ENCODE measurements around the gene REV3L.
A peak's percentile ranks its signal among the peaks of the same experiment; 100 is the strongest.
"Not testable (repeated sequence)": the region's sequence is repeated elsewhere in the genome, so short reads cannot be mapped to it uniquely, and the experiment has no call there.

REV3L gene

DNA sequence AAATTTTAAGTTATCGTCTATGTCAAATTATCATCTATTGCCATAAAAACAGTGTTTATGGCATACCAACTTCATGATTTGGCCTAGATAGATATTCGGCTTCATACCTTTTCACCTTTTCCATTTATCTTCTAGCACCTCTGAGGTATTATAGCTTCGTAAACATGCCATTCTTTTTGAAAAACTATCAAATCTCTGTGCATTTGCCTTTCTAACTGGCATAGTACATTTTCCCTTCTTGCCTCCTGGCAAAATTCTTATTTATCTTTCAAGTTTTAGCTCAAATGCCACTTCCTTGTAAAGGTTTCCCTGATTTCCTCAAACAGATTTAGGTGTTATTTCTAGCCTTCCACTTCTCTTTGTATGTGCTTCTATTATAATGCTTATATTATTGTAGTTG, 7.0 kb upstream of the REV3L start:
- no peak for DNase-seq

DNA sequence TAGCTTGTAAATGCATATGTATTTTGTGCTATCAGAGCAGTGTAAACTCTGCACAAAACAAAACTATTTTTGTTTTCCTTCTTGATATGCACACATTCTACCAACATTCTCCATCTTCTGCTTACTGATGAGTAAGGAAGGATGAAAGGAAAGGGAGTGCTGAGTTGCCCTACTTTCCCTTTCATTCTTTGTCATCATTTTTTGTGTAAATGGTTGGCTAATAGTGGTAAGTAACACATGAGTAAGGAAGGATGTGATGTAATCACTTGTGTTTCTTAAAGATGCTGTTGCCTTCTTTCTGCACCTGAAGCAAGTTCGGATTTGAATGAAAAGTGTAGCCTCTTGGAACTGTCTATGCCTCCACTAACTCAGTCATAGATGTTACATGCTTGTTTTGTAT, 4.6 kb upstream of the REV3L start:
- no peak for DNase-seq

- DNase-seq: peak; percentile 6 to 33
Observed at GRCh38 chr6:111486921-111487320, 3.9 kb upstream of the REV3L start.

DNA sequence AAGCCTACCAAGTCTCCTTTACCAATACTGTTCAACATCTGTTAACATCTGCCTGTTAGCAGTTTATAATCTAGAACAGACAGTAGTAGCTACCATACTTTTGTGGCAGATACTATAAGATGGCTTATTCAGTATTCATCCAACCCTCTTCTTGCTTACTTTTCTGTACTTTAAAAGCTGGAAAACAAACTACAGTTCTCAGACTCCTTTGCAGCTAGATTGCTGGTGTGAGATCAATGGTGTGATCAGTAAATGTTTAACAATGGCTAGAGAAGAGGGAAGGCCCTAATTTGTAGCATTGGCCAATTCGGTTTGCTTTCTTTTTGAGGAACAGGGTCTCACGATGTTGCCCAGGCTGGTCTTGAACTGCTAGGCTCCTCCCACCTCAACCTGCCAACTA, 3.5 kb upstream of the REV3L start:
- no peak for DNase-seq

DNA sequence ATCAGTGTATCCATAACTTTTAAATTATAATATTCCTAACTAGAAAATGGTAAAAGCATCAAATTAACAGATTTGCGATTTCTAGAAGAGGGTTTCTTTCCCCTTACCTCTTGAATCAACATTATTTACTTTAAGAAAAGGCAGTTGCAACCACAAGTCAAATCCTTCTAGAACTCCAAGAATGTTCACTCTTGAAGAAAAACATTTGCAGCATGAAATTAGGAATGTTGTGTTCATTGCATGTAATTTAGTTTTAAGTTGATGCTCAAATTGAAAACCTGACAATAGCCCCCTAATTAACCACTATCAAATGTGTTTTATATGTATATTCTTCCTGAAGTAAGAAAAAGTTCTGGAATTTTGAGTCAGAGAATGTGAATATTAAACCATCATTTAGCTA, 2.3 kb upstream of the REV3L start:
- no peak for DNase-seq

- peak in 1 of 2 experiments; percentile 41 for DNase-seq
Observed at GRCh38 chr6:111484633-111484930, 1.6 kb upstream of the REV3L start.

- peak; percentile 90 to 94 for DNase-seq
Observed at GRCh38 chr6:111483736-111484632, 966 bp upstream of the REV3L start.

DNA sequence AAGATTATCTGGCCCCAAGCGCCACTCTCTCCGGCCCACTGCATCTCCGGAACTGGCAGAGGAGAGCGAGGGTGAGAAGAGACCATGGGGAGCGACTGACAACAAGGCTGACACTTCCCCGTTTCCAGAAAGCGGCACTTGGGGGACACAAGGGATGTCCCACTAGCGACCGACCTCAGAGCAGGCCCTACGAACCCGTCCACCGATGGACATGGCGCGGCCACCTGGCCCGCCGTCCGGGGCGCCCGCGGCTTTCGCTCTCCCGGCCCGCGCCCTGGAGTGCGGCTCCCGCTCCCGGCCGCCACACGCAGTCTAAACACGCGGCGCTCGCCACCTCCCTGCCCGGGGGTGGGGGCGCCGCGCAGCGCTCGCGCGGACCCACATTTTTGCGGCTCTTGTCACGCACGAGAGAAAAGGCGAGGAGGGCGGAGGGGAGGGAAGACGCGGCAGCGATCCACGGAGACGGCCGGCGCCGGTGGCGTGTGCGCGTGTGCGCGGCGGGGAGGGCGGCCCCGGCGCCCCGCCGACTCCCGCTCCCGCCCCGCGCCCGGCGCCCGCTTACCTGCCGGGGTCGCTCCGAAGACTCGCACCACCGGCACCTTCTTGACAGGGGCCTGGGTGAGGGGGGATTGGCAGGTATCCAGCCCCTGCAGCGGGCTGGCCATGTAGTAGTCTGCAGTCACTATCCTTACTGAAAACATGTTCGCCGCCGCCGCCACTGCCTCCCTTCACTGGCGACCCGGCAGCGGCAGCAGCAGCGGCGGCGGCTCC, 645 bp downstream of the REV3L start:
- peak; percentile 46 to 75 for DNase-seq

GRCh38 chr6:111481836-111482187, 1.2 kb downstream of the REV3L start:
- no peak for DNase-seq

GRCh38 chr6:111480988-111481822, 1.8 kb downstream of the REV3L start:
- peak in 1 of 2 experiments; percentile 21 for DNase-seq

GRCh38 chr6:111478749-111479148, 4.3 kb downstream of the REV3L start:
- DNase-seq: peak; percentile 17 to 57

GRCh38 chr6:111478064-111478476, 4.9 kb downstream of the REV3L start:
- DNase-seq: no peak

DNA sequence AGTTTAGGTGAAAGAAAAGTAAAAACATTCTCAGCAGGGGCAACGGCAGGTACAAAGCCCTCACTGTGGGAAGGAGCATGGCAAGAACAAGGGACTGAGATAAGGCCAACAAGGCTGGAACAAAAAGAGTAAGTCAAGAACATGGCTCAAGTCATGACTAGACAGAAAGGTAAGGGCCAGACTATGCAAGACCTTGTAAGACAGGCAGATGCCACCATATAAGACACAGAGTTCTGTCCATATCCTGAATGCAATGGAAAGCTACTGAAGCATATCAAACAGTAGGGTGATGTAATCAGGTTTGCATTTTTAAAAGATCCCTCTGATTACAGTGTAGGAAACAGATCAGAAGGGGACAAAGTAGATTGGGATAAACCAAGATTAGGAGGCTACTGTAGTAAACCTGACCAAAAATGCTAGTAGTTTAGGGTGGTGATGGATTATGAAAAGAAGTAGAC, 5.5 kb downstream of the REV3L start:
- DNase-seq: no peak

GRCh38 chr6:111476061-111476460, 7.0 kb downstream of the REV3L start:
- not testable (repeated sequence) for DNase-seq

- no peak for DNase-seq
Observed at GRCh38 chr6:111474771-111475170, 8.2 kb downstream of the REV3L start.

GRCh38 chr6:111474106-111474505, 8.9 kb downstream of the REV3L start:
- no peak for DNase-seq

GRCh38 chr6:111472933-111473435, 10.0 kb downstream of the REV3L start:
- no peak for DNase-seq

DNA sequence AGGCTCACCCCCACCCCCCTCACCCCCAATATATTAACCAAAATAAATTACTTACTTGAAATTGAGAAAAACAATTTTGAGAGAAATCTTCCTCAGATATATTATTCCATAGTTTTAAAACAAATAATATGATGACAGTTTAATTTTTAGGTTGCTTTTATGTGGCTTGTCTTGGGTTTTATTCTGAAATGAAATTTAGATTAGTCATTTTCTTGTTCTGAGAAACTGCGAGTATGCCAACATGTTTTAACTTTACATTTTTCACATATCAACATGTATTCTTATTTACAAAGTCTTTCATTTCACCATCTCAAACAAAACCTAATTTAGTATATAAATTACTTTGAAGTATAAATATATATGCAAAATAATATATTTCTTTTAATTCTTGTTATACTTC, 11.1 kb downstream of the REV3L start:
- no peak for DNase-seq

- DNase-seq: no peak
Observed at GRCh38 chr6:111471533-111471932, 11.5 kb downstream of the REV3L start.

GRCh38 chr6:111470991-111471390, 12.0 kb downstream of the REV3L start:
- DNase-seq: no peak

DNA sequence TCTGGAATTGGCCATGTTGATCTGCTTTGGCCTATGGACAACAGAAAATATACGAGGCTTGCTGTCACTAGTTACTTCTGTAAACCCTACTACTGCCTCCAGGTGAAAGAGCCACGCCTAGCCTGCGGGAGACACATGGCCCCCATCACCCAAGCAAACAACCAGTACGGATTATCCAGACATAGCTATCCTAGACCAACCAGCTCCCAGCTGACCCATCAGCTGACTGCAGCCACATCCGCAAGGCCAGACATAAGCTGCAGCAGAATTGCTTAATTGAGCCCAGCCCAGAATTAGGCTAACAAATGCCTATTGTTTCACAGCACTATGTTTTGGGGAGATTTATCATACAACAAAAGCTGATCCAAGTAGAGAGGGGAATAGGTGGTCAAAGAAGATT, 13.5 kb downstream of the REV3L start:
- DNase-seq: no peak

DNA sequence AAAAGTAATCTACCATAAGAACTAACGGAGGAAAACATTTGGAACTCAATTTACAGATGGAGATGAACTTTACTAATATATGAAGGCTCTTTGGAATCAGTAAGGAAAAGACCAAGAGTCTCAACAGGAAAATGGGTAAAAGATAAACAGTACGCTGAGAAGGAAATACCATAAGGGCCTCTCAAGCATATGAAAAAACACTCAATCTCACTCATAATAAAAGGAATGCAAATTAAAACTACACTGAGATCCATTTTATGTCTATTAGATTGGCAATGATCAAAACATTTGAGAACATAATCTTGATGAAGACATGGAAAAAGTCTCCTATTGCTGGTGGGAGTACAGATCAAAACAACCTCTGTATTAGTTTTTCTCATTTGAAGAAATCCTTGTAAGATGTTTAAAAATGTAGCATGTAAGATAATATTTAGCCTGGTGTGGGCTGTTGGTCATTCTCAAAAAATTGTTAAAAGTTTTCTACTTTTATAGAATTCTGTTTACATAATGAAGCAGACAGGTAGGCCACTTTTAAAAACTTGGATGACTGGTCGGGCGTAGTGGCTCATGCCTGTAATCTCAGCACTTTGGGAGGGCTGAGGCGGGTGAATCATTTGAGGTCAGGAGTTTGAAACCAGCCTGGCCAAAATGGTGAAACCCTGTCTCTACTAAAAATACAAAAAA, 14.5 kb downstream of the REV3L start:
- DNase-seq: no peak

DNA sequence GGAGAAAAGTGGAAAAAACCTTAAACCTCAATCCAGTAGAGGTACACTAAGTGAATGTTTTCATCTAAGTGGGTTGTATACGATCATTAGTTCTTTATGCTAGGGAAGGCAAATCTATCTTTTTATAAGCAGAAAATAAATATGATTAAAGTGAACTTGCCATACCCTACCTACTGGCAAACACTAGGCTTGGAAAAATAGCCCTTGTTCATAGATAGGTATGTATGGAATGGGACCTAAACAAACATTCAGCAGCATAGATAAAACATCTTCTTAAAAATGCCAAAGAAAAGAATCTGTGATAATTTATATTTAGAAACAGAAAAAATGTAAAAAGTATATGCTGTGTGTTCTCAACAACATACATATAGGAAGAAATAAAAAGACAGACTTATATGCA, 18.8 kb downstream of the REV3L start:
- no peak for DNase-seq
